ENCODE data around the gene STIP1.

Gene STIP1

GRCh38 chr11:64198511-64198910 is 12.5 kb downstream of the STIP1 start:
- Histone ChIP-seq H4K20me1 (peaks cover 32 to 76% (median 41%) of the 10 kb centered on the region in 11 experiments; a peak in 21 of 22 replicates), H3K36me3 (peaks cover 0 to 100% (median 99%) of the 10 kb centered on the region in 11 experiments; a peak in 21 of 22 replicates), H3K4me2 (no peak overlapping the region), H3K4me1 (peaks cover 0 to 56% (median 11%) of the 10 kb centered on the region in 10 experiments; a peak in 13 of 20 replicates), H3K9me3 (replicated peaks in 1 of 11) (no peaks in the 10 kb centered on the region), H3K4me3 (no peak overlapping the region), H3K27ac (0 out of 22 replicates have a peak overlapping the region, but pooled peaks of 1 of the 11 experiments have one; percentile 8), H3K9ac (peak overlapping the region in 5 of 11 experiments; percentile 6 to 44 (median 20); a peak in 4 of 22 replicates), H3K27me3 (no peaks in the 10 kb centered on the region)
- no peak for TF ChIP-seq Cebpa-rat (IDR thresholded peaks at IDR 0.05)

GRCh38 chr11:64201543-64201942 is 15.6 kb downstream of the STIP1 start:
- Histone ChIP-seq H3K9ac (peak overlapping the region in 1 of 11 experiments; percentile 14; a peak in 1 of 22 replicates), H3K4me3 (no peak overlapping the region), H3K36me3 (peaks cover 5 to 88% (median 79%) of the 10 kb centered on the region in 11 experiments; a peak in 21 of 22 replicates), H3K27ac (no peak overlapping the region), H4K20me1 (peaks cover 23 to 71% (median 57%) of the 10 kb centered on the region in 11 experiments; a peak in 21 of 22 replicates), H3K4me2 (no peak overlapping the region), H3K27me3 (no peaks in the 10 kb centered on the region), H3K4me1 (peaks cover 24 to 71% (median 36%) of the 10 kb centered on the region in 10 experiments), H3K9me3 (replicated peaks in 1 of 11) (no peaks in the 10 kb centered on the region)
- peak in 2 of 11 experiments; percentile 20 to 63; a peak in 3 of 22 replicates for TF ChIP-seq Cebpa-rat (IDR thresholded peaks at IDR 0.05)

- H3K9me3 ChIP-seq (replicated peaks in 1 of 11), result no peaks in the 10 kb centered on the region
- peak overlapping the region in 8 of 11 experiments; percentile 1 to 34 (median 14); a peak in 5 of 22 replicates for H3K9ac ChIP-seq
- peak overlapping the region in 3 of 11 experiments; percentile 3 to 36 (median 19); a peak in 2 of 22 replicates for H3K27ac ChIP-seq
- peaks cover 6 to 79% (median 66%) of the 10 kb centered on the region in 11 experiments for H3K36me3 ChIP-seq
- peaks cover 15 to 65% (median 54%) of the 10 kb centered on the region in 11 experiments; a peak in 21 of 22 replicates for H4K20me1 ChIP-seq
- no peak overlapping the region for H3K4me3 ChIP-seq
- no peak overlapping the region for H3K4me2 ChIP-seq
- H3K4me1 ChIP-seq, result peaks cover 25 to 56% (median 37%) of the 10 kb centered on the region in 10 experiments
- H3K27me3 ChIP-seq, result no peaks in the 10 kb centered on the region
- TF ChIP-seq Cebpa-rat (IDR thresholded peaks at IDR 0.05), result no peak
Measured at GRCh38 chr11:64202992-64203391, 17.0 kb downstream of the STIP1 start.

- Histone ChIP-seq H3K9me3 (replicated peaks in 1 of 11) (no peaks in the 10 kb centered on the region), H3K27me3 (no peaks in the 10 kb centered on the region), H3K27ac (peak overlapping the region in 3 of 11 experiments; percentile 19 to 41 (median 21); a peak in 4 of 22 replicates), H3K9ac (peak overlapping the region in 4 of 11 experiments; percentile 9 to 35 (median 32); a peak in 8 of 22 replicates), H3K4me3 (no peak overlapping the region), H3K4me1 (peaks cover 31 to 54% (median 40%) of the 10 kb centered on the region in 10 experiments), H3K4me2 (peak overlapping the region in 7 of 11 experiments; percentile 97 to 100 (median 99); a peak in 7 of 22 replicates), H4K20me1 (peaks cover 21 to 70% (median 58%) of the 10 kb centered on the region in 11 experiments), H3K36me3 (peaks cover 6 to 79% (median 65%) of the 10 kb centered on the region in 11 experiments)
- TF ChIP-seq Cebpa-rat (IDR thresholded peaks at IDR 0.05), result no peak
Measured at GRCh38 chr11:64203421-64204079, 17.6 kb downstream of the STIP1 start.

GRCh38 chr11:64204080-64204440 is 18.1 kb downstream of the STIP1 start:
- H3K9ac ChIP-seq, result peak overlapping the region in 2 of 11 experiments; percentile 29 to 34; a peak in 6 of 22 replicates
- H4K20me1 ChIP-seq, result peaks cover 26 to 75% (median 62%) of the 10 kb centered on the region in 11 experiments
- peaks cover 36 to 58% (median 45%) of the 10 kb centered on the region in 10 experiments for H3K4me1 ChIP-seq
- peak overlapping the region; percentile 38 to 100 (median 98) for H3K4me2 ChIP-seq
- no peak for TF ChIP-seq Cebpa-rat (IDR thresholded peaks at IDR 0.05)
- H3K27me3 ChIP-seq, result no peaks in the 10 kb centered on the region
- no peak overlapping the region for H3K4me3 ChIP-seq
- H3K27ac ChIP-seq, result peak overlapping the region in 3 of 11 experiments; percentile 19 to 41 (median 21); a peak in 4 of 22 replicates
- peaks cover 7 to 79% (median 65%) of the 10 kb centered on the region in 11 experiments for H3K36me3 ChIP-seq
- H3K9me3 ChIP-seq (replicated peaks in 1 of 11), result no peaks in the 10 kb centered on the region

- H3K9ac ChIP-seq, result peak overlapping the region; percentile 46 to 99 (median 96); a peak in 21 of 22 replicates
- TF ChIP-seq Cebpa-rat (IDR thresholded peaks at IDR 0.05), result no peak
- peaks cover 12 to 81% (median 66%) of the 10 kb centered on the region in 11 experiments for H3K36me3 ChIP-seq
- H3K27me3 ChIP-seq, result no peaks in the 10 kb centered on the region
- H3K4me2 ChIP-seq, result peak overlapping the region; percentile 96 to 100 (median 99)
- no peaks in the 10 kb centered on the region for H3K9me3 ChIP-seq (replicated peaks in 1 of 11)
- H3K27ac ChIP-seq, result peak overlapping the region; percentile 43 to 100 (median 97); a peak in 21 of 22 replicates
- peaks cover 41 to 62% (median 50%) of the 10 kb centered on the region in 10 experiments for H3K4me1 ChIP-seq
- peaks cover 31 to 80% (median 66%) of the 10 kb centered on the region in 11 experiments for H4K20me1 ChIP-seq
- peak overlapping the region; percentile 82 to 98 (median 94); a peak in 16 of 20 replicates for H3K4me3 ChIP-seq
Measured at GRCh38 chr11:64204464-64204989, 18.6 kb downstream of the STIP1 start.

- Histone ChIP-seq H3K9ac (peak within 1 kb of the TSS; percentile 93 to 99 (median 96)), H3K4me3 (peak within 1 kb of the TSS; percentile 82 to 98 (median 94)), H3K4me1 (peaks cover 53 to 70% (median 64%) of the 10 kb centered on the region in 10 experiments), H3K27ac (peak within 1 kb of the TSS; percentile 87 to 100 (median 97)), H4K20me1 (peaks cover 41 to 75% (median 62%) of the 10 kb centered on the region in 11 experiments), H3K9me3 (replicated peaks in 1 of 11) (no peaks in the 10 kb centered on the region), H3K36me3 (peaks cover 33 to 80% (median 62%) of the 10 kb centered on the region in 11 experiments), H3K4me2 (peak within 1 kb of the TSS; percentile 96 to 100 (median 99)), H3K27me3 (no peaks in the 10 kb centered on the region)
- no peak for TF ChIP-seq Cebpa-rat (IDR thresholded peaks at IDR 0.05)
Measured at GRCh38 chr11:64206457-64207255, 20.7 kb downstream of the STIP1 start, which contains the start of gene FERMT3. FERMT3 (plus strand) TSS chr11:64206721; CDS start chr11:64207365, 644 bp downstream.

Measured in BLaER1 treated with 17β-estradiol and CSF1 and Interleukin-3, amounts not matched to agents 10 nM and 100 nM (cell line).